IPS-18a (cell line): Measurements from ENCODE around the gene GALR3.

ENCODE experiments used
- H3K27ac ChIP-seq: one replicate; pipeline ENCODE4 v1.5.1; 2013; ENCODE audit warnings: low read length
- H3K27me3 ChIP-seq: one replicate; pipeline ENCODE4 v1.6.1; 2013; ENCODE audit warnings: mild to moderate bottlenecking, low read length; ENCODE audit not compliant: control insufficient read depth, insufficient read depth
- H3K36me3 ChIP-seq: one replicate; pipeline ENCODE4 v1.6.1; 2013; ENCODE audit warnings: low read depth, low read length; ENCODE audit not compliant: control insufficient read depth
- H3K4me1 ChIP-seq: one replicate; pipeline ENCODE4 v1.6.1; 2013; ENCODE audit warnings: low read depth, low read length; ENCODE audit not compliant: control insufficient read depth
- H3K4me3 ChIP-seq: one replicate; pipeline ENCODE4 v1.5.1; 2013; ENCODE audit warnings: low read length
- H3K9ac ChIP-seq: one replicate; pipeline ENCODE4 v1.6.1; 2013; ENCODE audit warnings: mild to moderate bottlenecking, low read length, moderate library complexity
- H3K9me3 ChIP-seq: one replicate; pipeline ENCODE4 v1.6.1; 2013; ENCODE audit warnings: low read depth, low read length; ENCODE audit not compliant: control insufficient read depth

The GALR3 gene

DNA sequence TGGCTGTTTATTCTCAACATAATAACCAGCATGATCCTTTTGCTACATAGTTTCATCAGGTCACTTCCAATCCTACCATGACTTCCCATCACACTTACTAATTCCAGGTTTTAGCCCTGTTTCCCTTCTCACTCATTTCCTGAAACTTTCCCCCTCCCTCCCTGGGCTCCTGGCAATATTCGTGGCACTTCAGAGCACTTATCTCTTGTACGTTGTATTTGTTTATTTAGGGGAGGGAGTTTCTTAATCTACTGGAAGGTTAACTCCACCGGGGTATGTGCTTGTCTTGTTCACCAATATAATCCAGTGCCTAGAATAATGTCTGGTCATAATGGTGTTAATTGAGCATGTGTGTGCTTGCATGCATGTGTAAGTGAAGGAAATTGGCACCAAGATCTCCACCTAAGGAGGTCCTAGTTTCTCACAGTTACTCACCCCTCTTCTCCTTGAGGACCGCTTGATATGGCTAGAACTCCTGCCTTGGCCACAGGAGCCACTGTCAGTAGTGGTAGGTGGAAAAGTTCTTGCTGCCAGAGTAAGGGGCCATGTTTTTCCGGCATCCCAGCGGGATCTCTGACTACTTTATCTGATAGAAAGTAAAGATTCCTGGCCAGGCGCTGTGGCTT lies 37.7 kb downstream of the GALR3 start:
- H3K4me3 ChIP-seq: no peak overlapping the region
- H3K27me3 ChIP-seq: no peaks in the 10 kb centered on the region
- no peaks in the 10 kb centered on the region for H3K4me1 ChIP-seq
- H3K27ac ChIP-seq: no peak overlapping the region
- H3K9ac ChIP-seq: no peak overlapping the region
- no peaks in the 10 kb centered on the region for H3K9me3 ChIP-seq
- peaks cover 90% of the 10 kb centered on the region for H3K36me3 ChIP-seq

DNA sequence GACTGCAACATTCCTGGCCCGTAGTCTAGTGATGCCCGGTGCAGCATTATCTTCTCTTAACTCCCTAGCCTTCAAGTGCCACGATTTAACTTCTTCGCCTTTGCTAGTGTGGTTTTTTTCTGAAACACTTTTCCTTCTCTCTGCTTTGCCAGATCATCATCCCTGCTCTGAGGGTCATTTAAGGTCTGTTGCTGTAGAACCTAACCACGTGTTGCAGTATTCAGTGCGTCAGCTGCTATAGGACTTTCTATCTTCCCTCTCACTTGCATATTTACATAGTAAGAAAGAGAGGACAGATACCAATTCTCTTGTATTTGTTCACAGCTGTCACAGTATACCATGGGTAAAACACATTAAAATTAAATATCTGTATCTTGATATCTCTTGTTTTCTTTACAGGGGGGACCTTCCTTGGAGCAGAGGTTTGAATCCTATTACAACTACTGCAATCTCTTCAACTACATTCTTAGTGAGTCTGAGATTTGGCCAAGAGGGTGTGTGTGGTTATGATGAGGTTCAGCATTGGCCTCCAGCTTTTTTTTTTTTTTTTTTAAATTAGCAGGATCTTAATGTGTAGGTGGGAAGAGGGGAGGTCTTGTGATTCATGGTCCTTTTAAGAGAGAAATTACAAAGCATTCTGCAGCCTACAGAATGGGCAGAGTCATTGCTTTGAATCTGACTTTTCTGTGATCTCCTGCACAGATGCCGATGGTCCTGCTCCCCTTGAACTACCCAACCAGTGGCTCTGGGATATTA lies 39.6 kb downstream of the GALR3 start:
- Histone ChIP-seq H3K4me1 (no peaks in the 10 kb centered on the region), H3K36me3 (peaks cover 88% of the 10 kb centered on the region), H3K9ac (no peak overlapping the region), H3K4me3 (no peak overlapping the region), H3K27ac (no peak overlapping the region), H3K27me3 (no peaks in the 10 kb centered on the region), H3K9me3 (no peaks in the 10 kb centered on the region)

DNA sequence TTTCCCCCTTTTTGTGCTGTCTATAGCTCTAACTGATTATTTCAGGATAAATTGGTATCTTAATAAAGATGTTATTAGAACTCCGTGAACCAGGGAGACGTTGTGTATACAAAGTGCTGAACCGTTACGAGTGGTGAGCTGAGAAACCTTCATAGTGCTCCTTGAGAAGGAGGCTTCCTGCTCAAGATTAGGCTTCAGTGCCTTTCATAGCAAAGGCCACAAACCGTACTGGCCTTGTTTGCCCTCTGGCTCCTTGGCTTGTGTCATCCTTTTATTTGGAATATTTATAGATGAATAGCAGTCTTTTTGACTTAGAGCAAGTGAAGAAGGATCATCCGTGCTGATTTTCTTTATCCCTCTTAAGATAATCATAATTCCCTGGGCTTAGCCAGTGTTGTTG lies 42.3 kb downstream of the GALR3 start:
- H3K27me3 ChIP-seq: no peaks in the 10 kb centered on the region
- H3K27ac ChIP-seq: no peak overlapping the region
- H3K4me1 ChIP-seq: no peaks in the 10 kb centered on the region
- no peak overlapping the region for H3K9ac ChIP-seq
- H3K4me3 ChIP-seq: no peak overlapping the region
- peaks cover 85% of the 10 kb centered on the region for H3K36me3 ChIP-seq
- H3K9me3 ChIP-seq: no peaks in the 10 kb centered on the region

DNA sequence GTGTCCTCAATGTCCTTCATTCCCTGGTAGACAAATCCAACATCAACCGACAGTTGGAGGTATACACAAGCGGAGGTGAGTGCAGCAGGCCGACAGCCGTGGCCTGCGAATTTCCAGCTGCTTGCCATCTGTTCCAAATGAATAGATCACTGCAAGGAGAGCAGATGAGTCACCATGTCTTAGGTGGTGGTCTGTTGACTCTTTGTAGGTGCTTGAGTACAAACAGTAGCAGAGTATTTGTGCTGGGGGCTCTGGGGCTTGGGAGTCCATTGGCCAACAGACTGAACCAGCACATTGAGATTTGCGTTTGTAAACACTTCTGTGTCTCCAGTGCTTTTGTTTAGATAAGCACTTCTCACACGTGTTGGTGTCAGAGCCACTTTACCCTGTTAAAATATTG lies 47.1 kb downstream of the GALR3 start:
- H3K36me3 ChIP-seq: peaks cover 80% of the 10 kb centered on the region
- H3K27me3 ChIP-seq: no peaks in the 10 kb centered on the region
- H3K4me1 ChIP-seq: no peaks in the 10 kb centered on the region
- no peak overlapping the region for H3K4me3 ChIP-seq
- no peak overlapping the region for H3K9ac ChIP-seq
- no peaks in the 10 kb centered on the region for H3K9me3 ChIP-seq
- no peak overlapping the region for H3K27ac ChIP-seq
